Loucy (cell line): Measurements from ENCODE around the gene PLA2G2F.

Experiments
- EZH2phosphoT487 ChIP-seq: fragments of 200-600 bp; IDR thresholded peaks from 2 replicates; pipeline ENCODE4 v1.6.1; 2018; ENCODE audit warnings: antibody characterized with exemption, mild to moderate bottlenecking, moderate library complexity, borderline replicate concordance
- TF ChIP-seq, protein P1 (sequence below): fragments of 200-600 bp; sonication (generic); conservative IDR thresholded peaks from 2 replicates; pipeline ENCODE4 v1.5.1; 2014; ENCODE audit warnings: mild to moderate bottlenecking, antibody characterized with exemption, low read length

DNA sequence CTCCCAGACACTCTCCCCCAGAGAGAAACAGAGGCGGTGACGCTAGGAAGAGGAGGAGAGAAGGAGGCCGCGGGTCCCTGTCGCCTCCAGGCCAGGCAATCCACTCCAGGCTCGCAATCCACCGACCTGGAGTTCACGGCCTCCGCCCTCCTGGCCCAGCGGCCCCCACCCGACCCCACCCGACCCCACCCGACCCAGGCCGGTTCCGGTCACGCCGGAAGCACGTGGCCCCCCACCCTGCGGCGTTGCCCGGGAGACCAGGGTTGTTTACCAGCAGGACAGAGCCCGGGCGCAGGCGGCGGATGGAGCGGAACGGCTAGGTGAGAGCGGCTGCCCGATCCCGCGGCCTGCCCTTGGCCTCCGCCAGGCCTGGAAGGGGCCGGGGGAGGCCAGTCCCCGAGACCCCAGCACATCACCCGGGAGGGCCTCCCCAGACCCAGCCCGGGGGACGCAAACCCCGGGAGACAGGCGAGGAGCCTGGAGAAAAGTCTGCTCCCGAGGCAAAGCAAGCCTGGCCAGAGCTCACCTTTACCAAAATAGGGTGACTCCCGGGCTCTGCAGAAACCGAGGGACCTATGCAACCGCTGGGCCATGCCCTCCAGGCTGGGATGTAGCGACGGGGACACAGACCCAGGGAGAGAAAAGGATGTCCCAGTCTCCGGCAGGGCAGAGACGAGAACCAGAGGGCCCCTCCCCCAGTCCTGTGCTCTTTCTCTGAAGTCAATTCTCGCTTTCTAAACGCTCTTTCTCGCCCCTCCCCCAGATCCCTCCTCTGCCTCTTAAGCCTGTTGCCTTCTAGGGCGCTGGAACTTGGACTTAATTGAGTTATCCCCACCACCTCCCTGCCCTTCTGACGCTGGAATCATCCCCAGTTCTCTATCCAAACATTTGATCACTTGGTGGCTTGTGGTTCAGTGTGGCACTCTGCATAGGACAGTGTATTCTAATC is 47.0 kb downstream of the PLA2G2F start, which contains the start of the genes PLA2G2C and UBXN10:
- TF ChIP-seq, protein P1, sequence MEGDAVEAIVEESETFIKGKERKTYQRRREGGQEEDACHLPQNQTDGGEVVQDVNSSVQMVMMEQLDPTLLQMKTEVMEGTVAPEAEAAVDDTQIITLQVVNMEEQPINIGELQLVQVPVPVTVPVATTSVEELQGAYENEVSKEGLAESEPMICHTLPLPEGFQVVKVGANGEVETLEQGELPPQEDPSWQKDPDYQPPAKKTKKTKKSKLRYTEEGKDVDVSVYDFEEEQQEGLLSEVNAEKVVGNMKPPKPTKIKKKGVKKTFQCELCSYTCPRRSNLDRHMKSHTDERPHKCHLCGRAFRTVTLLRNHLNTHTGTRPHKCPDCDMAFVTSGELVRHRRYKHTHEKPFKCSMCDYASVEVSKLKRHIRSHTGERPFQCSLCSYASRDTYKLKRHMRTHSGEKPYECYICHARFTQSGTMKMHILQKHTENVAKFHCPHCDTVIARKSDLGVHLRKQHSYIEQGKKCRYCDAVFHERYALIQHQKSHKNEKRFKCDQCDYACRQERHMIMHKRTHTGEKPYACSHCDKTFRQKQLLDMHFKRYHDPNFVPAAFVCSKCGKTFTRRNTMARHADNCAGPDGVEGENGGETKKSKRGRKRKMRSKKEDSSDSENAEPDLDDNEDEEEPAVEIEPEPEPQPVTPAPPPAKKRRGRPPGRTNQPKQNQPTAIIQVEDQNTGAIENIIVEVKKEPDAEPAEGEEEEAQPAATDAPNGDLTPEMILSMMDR = no peak
- TF ChIP-seq EZH2phosphoT487 = no peak
